Measurements from ENCODE around the gene ERICH6B. TPM values are rescaled to one million over a fixed set of nuclear protein-coding genes. Genes with fewer than 3 reads are reported as not detected.

The ERICH6B gene
- total and polyA plus RNA-seq, 4 donors, result 0.94 TPM; not detected in 3

GRCh38 chr13:45575830-45576180 is 39.7 kb downstream of the ERICH6B start:
- no peak for DNase-seq (ENCODE audit: low spot score)
- TF ChIP-seq RAD21 (IDR thresholded peaks at IDR 0.05) (no peak), RXRA (IDR thresholded peaks at IDR 0.05) (no peak), NR2F2 (IDR thresholded peaks at IDR 0.05) (no peak), EGR1 (IDR thresholded peaks at IDR 0.05; ENCODE audit: low read depth in 2 of 2) (no peak), HNF4G (IDR thresholded peaks at IDR 0.05) (no peak), HNF4A (conservative IDR thresholded peaks at IDR 0.05) (no peak), FOXA2 (IDR thresholded peaks at IDR 0.05) (no peak), SP1 (IDR thresholded peaks at IDR 0.05) (no peak), JUND (IDR thresholded peaks at IDR 0.05) (no peak), YY1 (IDR thresholded peaks at IDR 0.05) (no peak), FOXA1 (IDR thresholded peaks at IDR 0.05) (no peak), GABPA (IDR thresholded peaks at IDR 0.05 in 1 of 2, conservative IDR thresholded peaks at IDR 0.05 in 1 of 2) (no peak), REST (IDR thresholded peaks at IDR 0.05) (no peak), TAF1 (conservative IDR thresholded peaks at IDR 0.05) (no peak)
- TF ChIP-seq, protein P1, sequence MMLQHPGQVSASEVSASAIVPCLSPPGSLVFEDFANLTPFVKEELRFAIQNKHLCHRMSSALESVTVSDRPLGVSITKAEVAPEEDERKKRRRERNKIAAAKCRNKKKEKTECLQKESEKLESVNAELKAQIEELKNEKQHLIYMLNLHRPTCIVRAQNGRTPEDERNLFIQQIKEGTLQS (IDR thresholded peaks at IDR 0.05), result no peak
- TF ChIP-seq, protein P2, sequence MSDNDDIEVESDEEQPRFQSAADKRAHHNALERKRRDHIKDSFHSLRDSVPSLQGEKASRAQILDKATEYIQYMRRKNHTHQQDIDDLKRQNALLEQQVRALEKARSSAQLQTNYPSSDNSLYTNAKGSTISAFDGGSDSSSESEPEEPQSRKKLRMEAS (IDR thresholded peaks at IDR 0.05), result no peak
- TF ChIP-seq, protein P3, sequence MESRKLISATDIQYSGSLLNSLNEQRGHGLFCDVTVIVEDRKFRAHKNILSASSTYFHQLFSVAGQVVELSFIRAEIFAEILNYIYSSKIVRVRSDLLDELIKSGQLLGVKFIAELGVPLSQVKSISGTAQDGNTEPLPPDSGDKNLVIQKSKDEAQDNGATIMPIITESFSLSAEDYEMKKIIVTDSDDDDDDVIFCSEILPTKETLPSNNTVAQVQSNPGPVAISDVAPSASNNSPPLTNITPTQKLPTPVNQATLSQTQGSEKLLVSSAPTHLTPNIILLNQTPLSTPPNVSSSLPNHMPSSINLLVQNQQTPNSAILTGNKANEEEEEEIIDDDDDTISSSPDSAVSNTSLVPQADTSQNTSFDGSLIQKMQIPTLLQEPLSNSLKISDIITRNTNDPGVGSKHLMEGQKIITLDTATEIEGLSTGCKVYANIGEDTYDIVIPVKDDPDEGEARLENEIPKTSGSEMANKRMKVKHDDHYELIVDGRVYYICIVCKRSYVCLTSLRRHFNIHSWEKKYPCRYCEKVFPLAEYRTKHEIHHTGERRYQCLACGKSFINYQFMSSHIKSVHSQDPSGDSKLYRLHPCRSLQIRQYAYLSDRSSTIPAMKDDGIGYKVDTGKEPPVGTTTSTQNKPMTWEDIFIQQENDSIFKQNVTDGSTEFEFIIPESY (IDR thresholded peaks at IDR 0.05), result no peak
- TF ChIP-seq, protein P4, sequence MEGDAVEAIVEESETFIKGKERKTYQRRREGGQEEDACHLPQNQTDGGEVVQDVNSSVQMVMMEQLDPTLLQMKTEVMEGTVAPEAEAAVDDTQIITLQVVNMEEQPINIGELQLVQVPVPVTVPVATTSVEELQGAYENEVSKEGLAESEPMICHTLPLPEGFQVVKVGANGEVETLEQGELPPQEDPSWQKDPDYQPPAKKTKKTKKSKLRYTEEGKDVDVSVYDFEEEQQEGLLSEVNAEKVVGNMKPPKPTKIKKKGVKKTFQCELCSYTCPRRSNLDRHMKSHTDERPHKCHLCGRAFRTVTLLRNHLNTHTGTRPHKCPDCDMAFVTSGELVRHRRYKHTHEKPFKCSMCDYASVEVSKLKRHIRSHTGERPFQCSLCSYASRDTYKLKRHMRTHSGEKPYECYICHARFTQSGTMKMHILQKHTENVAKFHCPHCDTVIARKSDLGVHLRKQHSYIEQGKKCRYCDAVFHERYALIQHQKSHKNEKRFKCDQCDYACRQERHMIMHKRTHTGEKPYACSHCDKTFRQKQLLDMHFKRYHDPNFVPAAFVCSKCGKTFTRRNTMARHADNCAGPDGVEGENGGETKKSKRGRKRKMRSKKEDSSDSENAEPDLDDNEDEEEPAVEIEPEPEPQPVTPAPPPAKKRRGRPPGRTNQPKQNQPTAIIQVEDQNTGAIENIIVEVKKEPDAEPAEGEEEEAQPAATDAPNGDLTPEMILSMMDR (IDR thresholded peaks at IDR 0.05; ENCODE audit: low read depth, low read length, missing input control), result no peak
- H3K36me3 ChIP-seq (ENCODE audit: control insufficient read depth in 4 of 4, insufficient read depth in 3 of 4, low read depth in 1 of 4, low read length in 3 of 4), result no peaks in the 10 kb centered on the region

More at GRCh38 chr13:45575830-45576180, 39.7 kb downstream of the ERICH6B start:
- H3K27ac ChIP-seq (ENCODE audit: low read depth in 1 of 2, low read length in 2 of 2), result no peak overlapping the region
- no peaks in the 10 kb centered on the region for H3K9me3 ChIP-seq (ENCODE audit: control insufficient read depth in 4 of 4, low read length in 3 of 4)
- H3K4me1 ChIP-seq (ENCODE audit: control insufficient read depth in 4 of 4, insufficient read depth in 4 of 4, low read length in 3 of 4), result no peaks in the 10 kb centered on the region
- WGBS, result 86% methylated on average over 1 of the region's 1 CpG
- peaks cover 0 to 2% (median 0%) of the 10 kb centered on the region in 4 donors for H3K27me3 ChIP-seq (ENCODE audit: control insufficient read depth in 4 of 4, insufficient read depth in 4 of 4, low read length in 3 of 4)
- H3K4me3 ChIP-seq (ENCODE audit: low read depth in 1 of 3, low read length in 3 of 3), result no peak overlapping the region
- H3K9ac ChIP-seq (ENCODE audit: low read depth in 1 of 2, low read length in 2 of 2), result no peak overlapping the region
